ENCODE results near the gene NELFE.

NELFE gene

DNA sequence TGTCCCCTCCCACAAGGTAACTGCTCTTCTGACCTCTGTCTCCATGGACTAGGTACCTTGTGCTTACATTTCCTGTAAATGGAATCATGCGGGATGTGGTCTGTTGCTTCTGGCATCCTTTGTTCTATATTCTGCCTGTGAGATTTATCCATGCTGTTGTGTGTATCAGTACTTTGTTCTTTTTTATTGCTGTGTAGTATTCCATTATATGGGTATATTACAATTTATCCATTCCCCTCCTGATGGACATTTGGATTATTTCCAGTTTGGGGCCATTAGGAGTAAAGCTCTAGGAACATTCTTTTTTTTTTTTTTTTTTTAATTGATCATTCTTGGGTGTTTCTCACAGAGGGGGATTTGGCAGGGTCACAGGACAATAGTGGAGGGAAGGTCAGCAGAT, 27.8 kb downstream of the NELFE start:
- in situ Hi-C loops (cut with MboI; ENCODE audit: low pct_unique_long_range_greater_than_20kb, low sequenced_read_pairs, unreplicated experiment): no loop called here
- TF ChIP-seq, protein P1, sequence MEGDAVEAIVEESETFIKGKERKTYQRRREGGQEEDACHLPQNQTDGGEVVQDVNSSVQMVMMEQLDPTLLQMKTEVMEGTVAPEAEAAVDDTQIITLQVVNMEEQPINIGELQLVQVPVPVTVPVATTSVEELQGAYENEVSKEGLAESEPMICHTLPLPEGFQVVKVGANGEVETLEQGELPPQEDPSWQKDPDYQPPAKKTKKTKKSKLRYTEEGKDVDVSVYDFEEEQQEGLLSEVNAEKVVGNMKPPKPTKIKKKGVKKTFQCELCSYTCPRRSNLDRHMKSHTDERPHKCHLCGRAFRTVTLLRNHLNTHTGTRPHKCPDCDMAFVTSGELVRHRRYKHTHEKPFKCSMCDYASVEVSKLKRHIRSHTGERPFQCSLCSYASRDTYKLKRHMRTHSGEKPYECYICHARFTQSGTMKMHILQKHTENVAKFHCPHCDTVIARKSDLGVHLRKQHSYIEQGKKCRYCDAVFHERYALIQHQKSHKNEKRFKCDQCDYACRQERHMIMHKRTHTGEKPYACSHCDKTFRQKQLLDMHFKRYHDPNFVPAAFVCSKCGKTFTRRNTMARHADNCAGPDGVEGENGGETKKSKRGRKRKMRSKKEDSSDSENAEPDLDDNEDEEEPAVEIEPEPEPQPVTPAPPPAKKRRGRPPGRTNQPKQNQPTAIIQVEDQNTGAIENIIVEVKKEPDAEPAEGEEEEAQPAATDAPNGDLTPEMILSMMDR (IDR thresholded peaks at IDR 0.05; ENCODE audit: extremely low read depth, insufficient read depth, missing control alignments): no peak
- DNase-seq (ENCODE audit: low spot score): no peak

DNA sequence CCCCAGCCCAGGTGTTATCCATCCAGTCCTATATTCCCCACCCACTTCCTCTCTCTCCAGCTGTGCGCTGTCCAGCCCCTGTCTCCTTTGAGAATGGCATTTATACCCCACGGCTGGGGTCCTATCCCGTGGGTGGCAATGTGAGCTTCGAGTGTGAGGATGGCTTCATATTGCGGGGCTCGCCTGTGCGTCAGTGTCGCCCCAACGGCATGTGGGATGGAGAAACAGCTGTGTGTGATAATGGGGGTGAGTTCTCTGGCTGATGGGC, 30.2 kb downstream of the NELFE start:
- TF ChIP-seq, protein P1 (IDR thresholded peaks at IDR 0.05; ENCODE audit: extremely low read depth, insufficient read depth, missing control alignments): no peak

DNA sequence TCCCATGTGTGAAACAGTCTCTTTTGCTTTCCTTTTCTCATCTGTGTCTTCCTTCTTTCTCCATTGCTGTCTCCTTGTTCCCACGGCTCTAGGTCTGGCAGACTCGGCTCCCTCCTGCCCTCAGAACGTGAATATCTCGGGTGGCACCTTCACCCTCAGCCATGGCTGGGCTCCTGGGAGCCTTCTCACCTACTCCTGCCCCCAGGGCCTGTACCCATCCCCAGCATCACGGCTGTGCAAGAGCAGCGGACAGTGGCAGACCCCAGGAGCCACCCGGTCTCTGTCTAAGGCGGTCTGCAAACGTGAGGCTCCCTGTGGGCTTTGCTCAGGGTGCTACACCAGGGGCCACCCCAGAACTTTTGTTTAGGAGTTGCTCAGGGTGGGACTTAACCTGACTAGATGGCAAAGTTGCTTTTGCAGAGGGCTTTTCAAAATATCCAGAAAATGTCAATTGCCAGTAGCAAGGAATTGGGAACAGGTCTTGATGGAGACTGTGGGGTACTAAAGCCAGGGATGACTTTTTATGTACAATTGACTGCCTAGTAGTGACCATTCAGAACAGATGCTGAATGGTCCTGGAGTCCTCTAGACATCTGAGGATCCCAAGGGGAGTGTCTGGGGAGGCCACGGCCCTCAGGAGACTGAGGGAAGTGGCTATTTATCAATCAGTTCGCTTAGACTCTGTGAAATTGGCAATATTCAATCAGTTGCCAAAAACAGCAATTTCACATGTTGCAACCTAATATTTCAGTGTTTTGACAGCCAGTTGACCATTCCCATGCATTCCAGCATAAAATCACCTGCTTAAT, 30.7 kb downstream of the NELFE start:
- no peak for DNase-seq (ENCODE audit: low spot score)
- in situ Hi-C loops (cut with MboI; ENCODE audit: low pct_unique_long_range_greater_than_20kb, low sequenced_read_pairs, unreplicated experiment): no loop called here
- TF ChIP-seq, protein P1 (IDR thresholded peaks at IDR 0.05; ENCODE audit: extremely low read depth, insufficient read depth, missing control alignments): no peak

More for the DNA sequence above, 30.2 kb downstream of the NELFE start:
- DNase-seq (ENCODE audit: low spot score): no peak
- in situ Hi-C loops (cut with MboI; ENCODE audit: low pct_unique_long_range_greater_than_20kb, low sequenced_read_pairs, unreplicated experiment): no loop called here

DNA sequence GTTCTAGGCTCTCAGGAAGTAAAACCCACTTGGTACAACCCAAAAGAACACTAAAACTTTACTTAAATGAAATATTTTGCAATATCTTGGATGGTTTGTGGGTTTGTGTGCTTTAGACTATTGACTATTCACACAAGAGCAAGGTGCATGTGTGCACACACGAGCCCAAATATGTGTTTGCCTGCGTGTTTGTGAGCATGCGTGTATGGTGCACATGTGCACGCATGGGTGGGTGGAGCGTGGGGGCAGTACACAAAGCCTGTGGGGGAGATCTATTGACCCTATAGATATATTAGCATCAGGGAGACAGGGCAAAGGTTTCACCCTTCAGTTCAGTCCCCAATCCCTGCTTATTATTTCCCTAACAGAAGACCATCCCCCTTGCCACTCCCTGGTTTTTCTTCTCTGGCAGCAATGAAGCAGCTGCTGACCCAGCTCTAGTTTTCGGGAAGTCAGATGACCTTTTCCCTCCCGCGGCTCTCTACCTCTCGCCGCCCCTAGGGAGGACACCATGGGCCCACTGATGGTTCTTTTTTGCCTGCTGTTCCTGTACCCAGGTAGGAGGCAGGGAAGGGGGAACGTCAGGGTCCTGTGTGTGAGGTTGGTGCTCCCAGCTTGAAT, 31.4 kb downstream of the NELFE start, which contains the start of gene C2:
Gene C2, plus strand, starts transcription at position 476 of the 621 bp plus-strand sequence. Its CDS starts 36 bp downstream, at position 512.
- no peak for DNase-seq (ENCODE audit: low spot score)
- TF ChIP-seq, protein P1 (IDR thresholded peaks at IDR 0.05; ENCODE audit: extremely low read depth, insufficient read depth, missing control alignments): no peak
- in situ Hi-C loops (cut with MboI; ENCODE audit: low pct_unique_long_range_greater_than_20kb, low sequenced_read_pairs, unreplicated experiment): no loop called here

DNA sequence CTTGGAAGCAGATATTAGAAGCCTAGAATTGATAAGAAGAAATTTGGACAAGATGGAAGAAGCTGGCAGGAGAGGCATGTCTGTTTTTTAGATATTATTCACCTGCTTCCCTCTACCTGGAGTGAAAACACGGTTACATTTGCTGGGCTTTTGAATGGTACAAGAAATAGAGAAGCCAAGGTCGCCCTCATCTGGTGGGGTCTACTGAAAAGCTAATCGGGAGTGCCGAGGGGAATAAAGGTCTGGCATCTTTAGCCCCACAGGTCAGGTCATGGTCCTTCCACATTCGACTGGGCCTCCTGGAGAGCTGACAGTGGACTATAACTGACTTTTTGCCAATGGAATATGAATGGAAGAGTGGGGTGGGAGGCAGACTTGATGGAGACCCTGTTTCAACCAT, 35.8 kb downstream of the NELFE start:
- in situ Hi-C loops (cut with MboI; ENCODE audit: low pct_unique_long_range_greater_than_20kb, low sequenced_read_pairs, unreplicated experiment): no loop called here
- TF ChIP-seq, protein P1 (IDR thresholded peaks at IDR 0.05; ENCODE audit: extremely low read depth, insufficient read depth, missing control alignments): peak; percentile 41
- DNase-seq (ENCODE audit: low spot score): no peak

DNA sequence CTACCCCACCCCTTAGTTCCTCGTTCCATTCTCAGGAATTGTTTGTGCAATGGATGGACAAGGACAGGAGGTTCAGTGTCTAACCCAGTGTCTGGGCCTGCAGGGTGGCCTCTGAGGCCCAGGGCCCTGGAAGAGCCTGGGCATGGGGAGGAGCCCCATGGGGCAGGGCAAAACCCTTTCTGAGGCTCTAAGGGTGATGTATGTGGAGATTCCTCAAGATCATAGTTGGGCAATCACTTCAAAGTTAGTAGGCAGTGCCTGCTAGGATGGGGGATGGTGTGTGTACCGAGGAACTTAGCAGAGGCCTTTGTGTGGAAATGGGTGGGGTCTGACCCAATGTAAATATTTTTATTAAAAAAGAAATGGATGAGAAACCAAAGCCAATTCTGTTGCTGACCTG, 38.0 kb downstream of the NELFE start:
- TF ChIP-seq, protein P1 (IDR thresholded peaks at IDR 0.05; ENCODE audit: extremely low read depth, insufficient read depth, missing control alignments): no peak
- in situ Hi-C loops (cut with MboI; ENCODE audit: low pct_unique_long_range_greater_than_20kb, low sequenced_read_pairs, unreplicated experiment): no loop called here
- no peak for DNase-seq (ENCODE audit: low spot score)
